Measurements from ENCODE around the gene MT1A.

The MT1A gene

GRCh38 chr16:56657555-56658326 is 19.3 kb downstream of the MT1A start, which contains the start of gene MT1F:
TSS of gene MT1F (plus strand) at chr16:56657959. CDS start at chr16:56658059, 100 bp downstream.
- H3K36me3 ChIP-seq (ENCODE audit: insufficient read depth, low read length) = no peaks in the 10 kb centered on the region
- H3K9me3 ChIP-seq (ENCODE audit: insufficient read depth, low read length, severe bottlenecking) = no peaks in the 10 kb centered on the region
- peaks cover 41% of the 10 kb centered on the region for H3K27me3 ChIP-seq (ENCODE audit: insufficient read depth, low read length, poor library complexity)
- H3K79me2 ChIP-seq (ENCODE audit: insufficient read depth, low read length) = no peaks in the 10 kb centered on the region
- no peak within 1 kb of the TSS for H3K4me2 ChIP-seq (ENCODE audit: insufficient read depth, low read length)
- H3K4me1 ChIP-seq (ENCODE audit: insufficient read depth, low read length) = peaks cover 4% of the 10 kb centered on the region
- DNase-seq = no peak
- H2AFZ ChIP-seq (ENCODE audit: low read depth, low read length) = no peak within 1 kb of the TSS
- H3K9ac ChIP-seq (ENCODE audit: low read depth, low read length) = no peak within 1 kb of the TSS
- H4K20me1 ChIP-seq (ENCODE audit: insufficient read depth, low read length) = no peaks in the 10 kb centered on the region
- ATAC-seq (ENCODE audit: insufficient read depth, low read depth) = no peak
- TF ChIP-seq EZH2 (IDR thresholded peaks at IDR 0.05; ENCODE audit: borderline replicate concordance, low read depth, low read length, severe bottlenecking) (no peak), CTCF (IDR thresholded peaks at IDR 0.05; ENCODE audit: borderline replicate concordance, extremely low read depth, low read length, poor library complexity, severe bottlenecking) (no peak)
- H3K27ac ChIP-seq (ENCODE audit: low read length) = no peak within 1 kb of the TSS
- H3K4me3 ChIP-seq (ENCODE audit: low read depth in 1 of 2, low read length in 2 of 2) = no peak within 1 kb of the TSS

- Histone ChIP-seq H4K20me1 (ENCODE audit: insufficient read depth, low read length) (no peaks in the 10 kb centered on the region), H3K27me3 (ENCODE audit: insufficient read depth, low read length, poor library complexity) (peaks cover 41% of the 10 kb centered on the region), H3K4me1 (ENCODE audit: insufficient read depth, low read length) (peaks cover 6% of the 10 kb centered on the region), H3K36me3 (ENCODE audit: insufficient read depth, low read length) (no peaks in the 10 kb centered on the region), H3K9me3 (ENCODE audit: insufficient read depth, low read length, severe bottlenecking) (no peaks in the 10 kb centered on the region), H3K4me3 (ENCODE audit: low read depth in 1 of 2, low read length in 2 of 2) (no peak overlapping the region), H2AFZ (ENCODE audit: low read depth, low read length) (no peak overlapping the region), H3K9ac (ENCODE audit: low read depth, low read length) (no peak overlapping the region), H3K79me2 (ENCODE audit: insufficient read depth, low read length) (no peaks in the 10 kb centered on the region), H3K27ac (ENCODE audit: low read length) (no peak overlapping the region), H3K4me2 (ENCODE audit: insufficient read depth, low read length) (no peak overlapping the region)
- ATAC-seq (ENCODE audit: insufficient read depth, low read depth) (no peak), DNase-seq (no peak)
- TF ChIP-seq EZH2 (IDR thresholded peaks at IDR 0.05; ENCODE audit: borderline replicate concordance, low read depth, low read length, severe bottlenecking) (no peak), CTCF (IDR thresholded peaks at IDR 0.05; ENCODE audit: borderline replicate concordance, extremely low read depth, low read length, poor library complexity, severe bottlenecking) (no peak)
Observed at GRCh38 chr16:56658327-56658875, 19.9 kb downstream of the MT1A start.

GRCh38 chr16:56662357-56663354 is 24.2 kb downstream of the MT1A start:
- H3K79me2 ChIP-seq (ENCODE audit: insufficient read depth, low read length) = no peaks in the 10 kb centered on the region
- no peaks in the 10 kb centered on the region for H3K36me3 ChIP-seq (ENCODE audit: insufficient read depth, low read length)
- no peak for TF ChIP-seq CTCF (IDR thresholded peaks at IDR 0.05; ENCODE audit: borderline replicate concordance, extremely low read depth, low read length, poor library complexity, severe bottlenecking)
- no peak for TF ChIP-seq EZH2 (IDR thresholded peaks at IDR 0.05; ENCODE audit: borderline replicate concordance, low read depth, low read length, severe bottlenecking)
- H3K27me3 ChIP-seq (ENCODE audit: insufficient read depth, low read length, poor library complexity) = peaks cover 50% of the 10 kb centered on the region
- H2AFZ ChIP-seq (ENCODE audit: low read depth, low read length) = peak overlapping the region; percentile 32; the same call in 1 of the 2 replicates
- H3K4me1 ChIP-seq (ENCODE audit: insufficient read depth, low read length) = peaks cover 6% of the 10 kb centered on the region
- DNase-seq = no peak
- ATAC-seq (ENCODE audit: insufficient read depth, low read depth) = 0 out of 3 replicates have a peak, but pooled peaks have one; percentile 50
- no peak overlapping the region for H3K4me3 ChIP-seq (ENCODE audit: low read depth in 1 of 2, low read length in 2 of 2)
- H3K9me3 ChIP-seq (ENCODE audit: insufficient read depth, low read length, severe bottlenecking) = no peaks in the 10 kb centered on the region
- no peaks in the 10 kb centered on the region for H4K20me1 ChIP-seq (ENCODE audit: insufficient read depth, low read length)
- H3K4me2 ChIP-seq (ENCODE audit: insufficient read depth, low read length) = no peak overlapping the region
- H3K9ac ChIP-seq (ENCODE audit: low read depth, low read length) = no peak overlapping the region
- no peak overlapping the region for H3K27ac ChIP-seq (ENCODE audit: low read length)
